ENCODE data around the gene CTDSPL2. TPM values are rescaled to one million over a fixed set of nuclear protein-coding genes. Genes with fewer than 3 reads are reported as not detected.
A peak's percentile ranks its signal among the peaks of the same experiment; 100 is the strongest.

CTDSPL2 gene
- total RNA-seq, 1 experiment from 2014 or later = 38.2 TPM

DNA sequence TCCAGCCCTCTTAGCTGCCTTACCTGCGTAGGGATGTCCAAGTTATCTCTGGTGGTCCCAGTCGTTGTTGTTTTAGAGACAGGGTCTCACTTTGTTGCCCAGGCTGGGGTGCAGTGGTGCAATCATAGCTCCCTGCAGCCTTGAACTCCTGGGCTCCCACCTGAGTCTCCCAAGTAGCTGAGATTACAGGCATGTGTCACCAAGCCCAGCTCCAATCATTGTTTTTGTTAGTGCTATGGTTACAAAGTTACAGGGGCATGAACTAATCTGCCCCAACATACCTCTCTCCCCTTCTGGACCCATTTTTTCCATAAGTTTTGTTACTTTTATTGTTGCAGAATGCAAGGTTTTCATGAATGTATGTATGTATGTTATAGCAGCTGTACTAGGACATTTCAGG is 54.7 kb downstream of the CTDSPL2 start:
- Mint-ChIP-seq H3K9me3 (ENCODE audit: unreplicated experiment) (no peaks in the 10 kb centered on the region), H3K27me3 (ENCODE audit: insufficient read depth, unreplicated experiment) (no peaks in the 10 kb centered on the region), H3K4me3 (ENCODE audit: unreplicated experiment) (no peak overlapping the region), H3K27ac (ENCODE audit: low read depth, unreplicated experiment) (peak overlapping the region; percentile 54), H3K36me3 (ENCODE audit: insufficient read depth, unreplicated experiment) (peaks cover 27% of the 10 kb centered on the region), H3K4me1 (ENCODE audit: insufficient read depth, unreplicated experiment) (no peaks in the 10 kb centered on the region)
- ChIA-PET CTCF (interaction anchor here (0.9 to 1.7 kb wide), 2 partner anchors 8 to 14 kb away, joined by 3 read pairs; no protein-coding TSS in a partner anchor), POLR2A (interaction anchor here (1.0 to 1.5 kb wide), 2 partner anchors 53 to 55 kb away, joined by 5 to 6 read pairs; no protein-coding TSS in a partner anchor)
- TF ChIP-seq, protein P1, sequence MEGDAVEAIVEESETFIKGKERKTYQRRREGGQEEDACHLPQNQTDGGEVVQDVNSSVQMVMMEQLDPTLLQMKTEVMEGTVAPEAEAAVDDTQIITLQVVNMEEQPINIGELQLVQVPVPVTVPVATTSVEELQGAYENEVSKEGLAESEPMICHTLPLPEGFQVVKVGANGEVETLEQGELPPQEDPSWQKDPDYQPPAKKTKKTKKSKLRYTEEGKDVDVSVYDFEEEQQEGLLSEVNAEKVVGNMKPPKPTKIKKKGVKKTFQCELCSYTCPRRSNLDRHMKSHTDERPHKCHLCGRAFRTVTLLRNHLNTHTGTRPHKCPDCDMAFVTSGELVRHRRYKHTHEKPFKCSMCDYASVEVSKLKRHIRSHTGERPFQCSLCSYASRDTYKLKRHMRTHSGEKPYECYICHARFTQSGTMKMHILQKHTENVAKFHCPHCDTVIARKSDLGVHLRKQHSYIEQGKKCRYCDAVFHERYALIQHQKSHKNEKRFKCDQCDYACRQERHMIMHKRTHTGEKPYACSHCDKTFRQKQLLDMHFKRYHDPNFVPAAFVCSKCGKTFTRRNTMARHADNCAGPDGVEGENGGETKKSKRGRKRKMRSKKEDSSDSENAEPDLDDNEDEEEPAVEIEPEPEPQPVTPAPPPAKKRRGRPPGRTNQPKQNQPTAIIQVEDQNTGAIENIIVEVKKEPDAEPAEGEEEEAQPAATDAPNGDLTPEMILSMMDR (IDR thresholded peaks at IDR 0.05; ENCODE audit: unreplicated experiment) = no peak
- intact Hi-C loops (cut with micrococcal nuclease) = no loop called here
- BruUV-seq (replicated peaks) = no TSS peak
- DNase-seq (ENCODE audit: unreplicated experiment) = no peak

DNA sequence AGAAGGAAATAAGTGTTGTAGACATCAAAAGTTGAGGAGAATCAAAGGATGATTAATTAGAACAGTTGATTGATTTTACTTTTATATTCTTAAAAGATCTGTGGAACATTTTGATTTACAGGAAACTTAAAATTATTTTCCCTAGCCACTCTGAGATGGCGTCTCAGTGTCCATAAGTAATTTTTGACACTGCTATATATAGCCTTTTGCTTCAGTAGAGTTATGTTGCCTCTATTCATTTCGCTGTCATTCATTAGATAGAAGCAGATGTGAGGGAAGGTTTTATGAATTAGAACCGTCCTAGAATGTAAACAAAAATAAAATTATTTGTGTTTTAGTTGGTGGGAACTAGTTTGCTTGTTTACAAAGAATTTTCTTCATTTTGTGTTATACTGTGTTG is 58.5 kb downstream of the CTDSPL2 start:
- Mint-ChIP-seq H3K4me1 (ENCODE audit: insufficient read depth, unreplicated experiment) (peaks cover 27% of the 10 kb centered on the region), H3K27ac (ENCODE audit: low read depth, unreplicated experiment) (no peak overlapping the region), H3K4me3 (ENCODE audit: unreplicated experiment) (no peak overlapping the region), H3K27me3 (ENCODE audit: insufficient read depth, unreplicated experiment) (no peaks in the 10 kb centered on the region), H3K9me3 (ENCODE audit: unreplicated experiment) (no peaks in the 10 kb centered on the region), H3K36me3 (ENCODE audit: insufficient read depth, unreplicated experiment) (peaks cover 55% of the 10 kb centered on the region)
- no peak for DNase-seq (ENCODE audit: unreplicated experiment)
- TF ChIP-seq, protein P1 (IDR thresholded peaks at IDR 0.05; ENCODE audit: unreplicated experiment) = no peak
- ChIA-PET POLR2A (interaction anchor here (1.5 kb wide), 1 partner anchor 56 kb away, joined by 3 read pairs; no protein-coding TSS in a partner anchor), CTCF (interaction anchor here (1.0 to 1.3 kb wide), 2 partner anchors 16 to 23 kb away, joined by 3 to 4 read pairs; no protein-coding TSS in a partner anchor)
- intact Hi-C loops (cut with micrococcal nuclease) = loop anchor here (5.0 kb wide), 1 partner anchor 59 kb away; the partner anchor contains the start of gene CTDSPL2
- BruUV-seq (replicated peaks) = no TSS peak

DNA sequence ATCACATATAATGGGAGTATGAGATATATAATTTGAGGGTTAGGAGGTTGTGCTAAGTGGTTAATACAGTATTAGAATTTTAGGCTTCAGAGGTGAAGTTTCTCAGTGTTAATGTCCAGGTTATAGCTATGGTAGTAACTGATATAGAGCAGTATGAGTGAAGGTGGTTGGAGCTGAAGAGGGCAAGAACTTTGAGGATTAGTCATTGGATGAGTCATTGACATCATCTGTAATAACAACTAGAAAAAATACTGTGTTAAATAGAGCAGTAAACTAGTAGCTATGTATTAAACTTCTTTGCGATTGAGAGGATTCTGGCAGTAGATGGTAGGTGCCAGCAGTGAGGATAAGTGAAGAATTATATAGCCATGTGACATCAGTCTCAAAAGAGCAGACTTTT is 62.0 kb downstream of the CTDSPL2 start:
- no TSS peak for BruUV-seq (replicated peaks)
- ChIA-PET CTCF (interaction anchor here (0.6 to 1.2 kb wide), 4 partner anchors 12 to 1284 kb away, joined by 3 to 7 read pairs (median 4); no protein-coding TSS in a partner anchor), POLR2A (interaction anchor here (1.0 to 3.1 kb wide), 4 partner anchors 9 to 61 kb away, joined by 4 to 23 read pairs (median 8); partner anchors contain the start of gene CTDSPL2)
- peak; percentile 70 for DNase-seq (ENCODE audit: unreplicated experiment)
- Mint-ChIP-seq H3K4me1 (ENCODE audit: insufficient read depth, unreplicated experiment) (peaks cover 27% of the 10 kb centered on the region), H3K27ac (ENCODE audit: low read depth, unreplicated experiment) (peak overlapping the region; percentile 36), H3K27me3 (ENCODE audit: insufficient read depth, unreplicated experiment) (no peaks in the 10 kb centered on the region), H3K36me3 (ENCODE audit: insufficient read depth, unreplicated experiment) (peaks cover 71% of the 10 kb centered on the region), H3K9me3 (ENCODE audit: unreplicated experiment) (no peaks in the 10 kb centered on the region), H3K4me3 (ENCODE audit: unreplicated experiment) (no peak overlapping the region)
- intact Hi-C loops (cut with micrococcal nuclease) = loop anchor here (5.0 kb wide), 1 partner anchor 62 kb away; the partner anchor contains the start of gene CTDSPL2
- TF ChIP-seq, protein P1 (IDR thresholded peaks at IDR 0.05; ENCODE audit: unreplicated experiment) = no peak

DNA sequence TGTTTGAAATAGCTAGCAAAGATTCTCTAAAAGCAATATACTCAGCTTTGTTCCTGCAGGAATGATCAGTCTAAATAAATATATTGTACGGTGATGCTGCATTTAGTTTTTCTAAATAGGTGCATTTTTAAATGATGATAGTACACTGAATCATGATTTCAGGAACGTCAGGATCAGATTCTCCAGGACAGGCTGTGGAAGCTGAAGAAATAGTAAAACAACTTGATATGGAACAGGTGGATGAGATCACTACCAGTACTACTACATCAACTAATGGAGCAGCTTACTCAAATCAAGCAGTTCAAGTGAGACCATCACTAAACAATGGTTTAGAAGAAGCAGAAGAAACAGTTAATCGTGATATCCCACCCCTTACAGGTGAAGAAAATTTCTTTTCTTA is 63.2 kb downstream of the CTDSPL2 start:
- Mint-ChIP-seq H3K36me3 (ENCODE audit: insufficient read depth, unreplicated experiment) (peaks cover 73% of the 10 kb centered on the region), H3K4me1 (ENCODE audit: insufficient read depth, unreplicated experiment) (peaks cover 27% of the 10 kb centered on the region), H3K27ac (ENCODE audit: low read depth, unreplicated experiment) (no peak overlapping the region), H3K4me3 (ENCODE audit: unreplicated experiment) (no peak overlapping the region), H3K9me3 (ENCODE audit: unreplicated experiment) (no peaks in the 10 kb centered on the region), H3K27me3 (ENCODE audit: insufficient read depth, unreplicated experiment) (no peaks in the 10 kb centered on the region)
- DNase-seq (ENCODE audit: unreplicated experiment) = no peak
- no TSS peak for BruUV-seq (replicated peaks)
- TF ChIP-seq, protein P1 (IDR thresholded peaks at IDR 0.05; ENCODE audit: unreplicated experiment) = no peak
- CTCF ChIA-PET = interaction anchor here (0.6 to 1.2 kb wide), 6 partner anchors 9 to 63 kb away, joined by 3 to 7 read pairs (median 3); no protein-coding TSS in a partner anchor
- POLR2A ChIA-PET = interaction anchor here (0.9 to 3.1 kb wide), 7 partner anchors 10 to 203 kb away, joined by 3 to 23 read pairs (median 5); partner anchors contain the start of gene CTDSPL2
- intact Hi-C loops (cut with micrococcal nuclease) = loop anchor here (5.0 kb wide), 1 partner anchor 358 kb away; no protein-coding TSS in a partner anchor
